ENCODE measurements around the gene TAAR8.
"Not testable (repeated sequence)": the region's sequence is repeated elsewhere in the genome, so short reads cannot be mapped to it uniquely, and the experiment has no call there.

Gene TAAR8, protein sequence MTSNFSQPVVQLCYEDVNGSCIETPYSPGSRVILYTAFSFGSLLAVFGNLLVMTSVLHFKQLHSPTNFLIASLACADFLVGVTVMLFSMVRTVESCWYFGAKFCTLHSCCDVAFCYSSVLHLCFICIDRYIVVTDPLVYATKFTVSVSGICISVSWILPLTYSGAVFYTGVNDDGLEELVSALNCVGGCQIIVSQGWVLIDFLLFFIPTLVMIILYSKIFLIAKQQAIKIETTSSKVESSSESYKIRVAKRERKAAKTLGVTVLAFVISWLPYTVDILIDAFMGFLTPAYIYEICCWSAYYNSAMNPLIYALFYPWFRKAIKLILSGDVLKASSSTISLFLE

GRCh38 chr6:132552372-132552771 lies at the start of gene TAAR8:
Gene TAAR8, plus strand, starts transcription at chr6:132552672. Its CDS starts 21 bp downstream, at chr6:132552693.
- DNase-seq = no peak

DNA sequence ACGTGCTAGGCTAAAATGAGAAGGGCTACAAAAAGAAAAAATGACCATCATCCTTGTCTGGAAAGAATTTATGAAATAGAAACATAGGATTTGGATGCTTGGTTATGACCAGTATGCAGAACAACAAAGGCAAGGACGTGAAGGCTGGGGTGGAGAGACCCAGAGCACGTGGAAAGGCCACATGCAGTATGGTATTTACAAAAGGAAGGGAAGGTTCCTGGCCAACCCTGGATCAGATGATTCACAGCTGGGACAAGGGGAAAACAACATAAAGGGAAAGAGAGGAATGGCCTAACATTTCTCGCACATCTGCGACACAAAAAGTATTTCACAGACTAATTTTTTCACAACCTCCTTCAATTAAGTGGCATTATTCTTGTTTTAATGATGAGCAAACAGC lies 47.7 kb upstream of the TAAR8 start:
- no peak for DNase-seq

- no peak for DNase-seq
Observed at GRCh38 chr6:132505158-132505557, 47.3 kb upstream of the TAAR8 start.

DNA sequence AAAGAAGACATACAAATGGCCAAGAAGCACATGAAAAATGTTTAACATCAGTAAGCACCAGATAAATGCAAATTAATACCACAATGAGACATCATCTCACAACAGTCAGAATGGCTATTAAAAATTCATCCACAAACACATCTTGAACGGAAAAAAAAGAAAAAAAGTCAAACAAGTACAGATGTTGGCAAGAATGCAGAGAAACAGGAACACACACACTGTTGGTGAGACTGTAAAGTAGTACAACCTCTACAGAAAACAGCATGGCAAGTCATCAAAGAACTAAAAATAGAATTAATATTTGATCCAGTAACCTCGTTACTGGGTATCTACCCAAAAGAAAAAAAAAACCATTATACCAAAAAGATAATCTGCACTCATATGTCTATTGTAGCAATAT lies 46.0 kb upstream of the TAAR8 start:
- DNase-seq = no peak

DNA sequence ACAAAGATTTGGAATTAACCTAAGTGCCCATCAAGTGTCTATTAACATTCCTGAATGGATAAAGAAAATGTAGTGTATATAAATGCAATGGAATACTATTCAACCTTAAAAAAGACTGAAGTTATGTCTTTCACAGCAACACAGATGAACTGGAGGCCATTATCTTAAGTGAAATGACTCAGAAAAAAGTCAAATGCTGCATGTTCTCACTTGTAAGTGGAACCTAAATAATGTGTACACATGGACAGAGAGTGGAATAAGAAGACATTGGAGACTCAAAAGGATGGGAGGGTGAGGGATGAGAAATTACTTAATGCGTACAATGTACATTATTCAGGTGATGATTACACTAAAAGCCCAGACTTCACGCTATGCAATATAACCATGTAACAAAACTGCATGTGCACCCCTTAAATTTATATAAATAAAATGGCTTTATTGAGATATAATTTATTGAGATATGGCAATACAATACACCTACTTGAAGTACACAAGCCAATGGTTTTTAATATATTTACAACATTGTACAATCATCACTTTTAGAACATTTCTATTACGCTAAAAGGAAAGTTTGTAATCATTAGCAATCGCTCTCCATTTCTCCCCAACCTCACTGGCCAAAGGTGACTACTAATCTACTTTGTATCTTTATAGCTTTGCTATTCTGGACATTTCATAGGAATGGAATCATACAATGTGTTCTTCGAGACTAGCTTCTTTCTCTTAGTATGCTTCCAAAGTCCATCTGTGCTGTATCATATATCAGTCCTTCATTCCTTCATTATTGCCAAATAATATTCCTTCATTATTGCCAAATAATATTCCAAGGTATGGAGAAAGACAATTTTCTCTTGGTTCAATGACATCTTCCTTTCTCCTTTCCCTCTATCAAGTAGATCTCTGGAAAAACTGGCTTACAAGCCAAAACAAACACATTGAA lies 45.3 kb upstream of the TAAR8 start:
- no peak for DNase-seq

DNA sequence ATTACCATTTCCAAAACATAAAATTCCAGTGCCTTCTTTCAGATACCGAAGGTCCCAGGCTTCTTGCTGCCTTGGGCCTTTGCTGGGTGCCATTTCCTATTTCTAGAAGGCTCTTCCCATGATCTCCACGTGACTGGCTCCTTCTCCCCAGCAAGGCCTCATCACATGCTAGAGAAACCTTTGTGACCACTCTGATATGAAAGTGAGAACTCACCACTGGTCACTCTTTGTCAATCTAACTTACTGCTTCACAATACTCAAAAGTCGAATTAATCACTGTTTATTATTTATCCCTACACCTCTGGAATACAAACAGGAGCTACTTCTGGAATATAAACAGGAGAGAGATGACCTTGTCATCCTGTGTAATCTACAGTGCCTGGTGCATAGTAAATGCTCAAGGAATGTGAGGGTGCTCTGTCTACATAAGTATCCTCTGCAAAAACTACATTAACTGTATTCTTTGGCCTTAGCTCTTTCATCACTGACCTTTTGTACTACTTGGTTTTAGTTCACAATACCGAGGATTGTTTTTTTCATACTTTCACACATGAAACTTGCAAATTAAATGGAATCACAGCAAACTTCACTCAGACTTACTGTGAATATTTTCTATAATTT lies 41.2 kb upstream of the TAAR8 start:
- no peak for DNase-seq

- DNase-seq = no peak
Observed at GRCh38 chr6:132511831-132512220, 40.6 kb upstream of the TAAR8 start.

DNA sequence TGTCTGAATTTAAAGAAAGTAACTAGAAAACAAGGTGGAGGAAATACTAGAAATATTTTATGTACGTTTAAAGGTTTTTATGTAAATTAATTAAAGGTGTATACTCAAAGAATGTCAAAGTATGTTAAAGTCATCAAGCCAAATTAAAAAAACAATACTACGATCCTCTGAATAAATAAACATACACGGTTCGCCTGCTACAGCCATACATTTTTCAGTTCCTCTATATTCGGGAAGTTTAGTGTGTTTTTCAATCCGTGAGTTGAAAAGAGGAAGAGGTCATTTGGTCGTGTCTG lies 40.2 kb upstream of the TAAR8 start:
- DNase-seq = no peak

DNA sequence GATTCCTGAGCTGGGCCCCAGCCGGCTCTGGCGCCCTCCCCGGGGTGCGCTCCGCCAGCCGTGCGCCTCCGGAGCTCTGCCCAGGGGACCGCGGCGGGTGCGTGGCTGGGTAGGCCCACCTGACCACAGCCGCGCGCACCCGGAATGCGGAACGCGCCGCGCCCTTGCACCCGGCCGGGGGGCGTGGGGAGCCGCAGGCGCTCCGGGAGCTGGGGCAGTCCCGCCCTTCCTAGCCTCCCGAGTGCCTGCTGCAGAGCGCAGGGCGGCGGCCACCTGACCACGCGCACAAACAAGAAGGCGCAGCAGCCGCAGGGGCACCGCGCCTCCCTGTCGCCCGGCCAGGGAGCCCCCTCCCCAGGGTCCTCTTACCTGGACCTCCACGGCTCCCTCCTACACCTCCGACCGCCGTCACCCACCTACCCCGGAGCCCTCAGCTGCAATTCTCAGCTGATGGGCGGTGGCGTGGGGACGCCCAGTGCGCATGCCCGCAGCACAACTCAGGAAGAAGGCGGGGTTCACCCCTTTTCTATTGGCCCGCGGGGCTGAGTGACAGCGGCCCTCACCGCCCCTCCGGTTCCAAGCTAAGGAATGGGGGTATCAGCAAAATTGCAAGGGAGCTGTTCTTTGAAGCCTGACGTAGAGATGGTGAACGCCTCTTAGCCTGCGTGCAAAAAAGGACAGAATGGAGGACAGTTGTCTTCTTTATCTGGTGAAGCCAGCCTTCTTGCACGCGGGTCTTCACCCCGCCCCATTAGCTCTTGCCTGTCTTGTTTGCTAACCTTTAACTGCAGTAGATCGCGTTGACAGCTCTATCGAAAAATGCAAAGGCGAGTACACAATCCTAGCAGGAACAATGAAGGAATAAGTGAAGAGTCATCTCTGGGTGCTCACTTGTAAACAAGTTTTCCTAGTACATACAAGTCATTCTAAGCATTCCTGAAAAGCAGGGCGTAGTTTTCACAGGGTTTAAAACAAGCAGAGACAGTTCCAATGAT lies 39.5 kb upstream of the TAAR8 start, which contains the start of gene STX7:
Gene STX7 (minus strand): TSS at position 479 of the 995 bp plus-strand sequence. CDS start 9,586 bp downstream, outside the sequence.
- DNase-seq = peak; percentile 79

- DNase-seq = no peak
Observed at GRCh38 chr6:132513831-132514545, 38.5 kb upstream of the TAAR8 start.

GRCh38 chr6:132515386-132515785 lies 37.1 kb upstream of the TAAR8 start:
- no peak for DNase-seq

GRCh38 chr6:132520953-132521352 lies 31.5 kb upstream of the TAAR8 start:
- DNase-seq = no peak

GRCh38 chr6:132524646-132525045 lies 27.8 kb upstream of the TAAR8 start:
- DNase-seq = no peak

- DNase-seq = no peak
Observed at GRCh38 chr6:132525866-132526265, 26.6 kb upstream of the TAAR8 start.

- no peak for DNase-seq
Observed at GRCh38 chr6:132526461-132526860, 26.0 kb upstream of the TAAR8 start.

- no peak for DNase-seq
Observed at GRCh38 chr6:132527791-132528190, 24.7 kb upstream of the TAAR8 start.

DNA sequence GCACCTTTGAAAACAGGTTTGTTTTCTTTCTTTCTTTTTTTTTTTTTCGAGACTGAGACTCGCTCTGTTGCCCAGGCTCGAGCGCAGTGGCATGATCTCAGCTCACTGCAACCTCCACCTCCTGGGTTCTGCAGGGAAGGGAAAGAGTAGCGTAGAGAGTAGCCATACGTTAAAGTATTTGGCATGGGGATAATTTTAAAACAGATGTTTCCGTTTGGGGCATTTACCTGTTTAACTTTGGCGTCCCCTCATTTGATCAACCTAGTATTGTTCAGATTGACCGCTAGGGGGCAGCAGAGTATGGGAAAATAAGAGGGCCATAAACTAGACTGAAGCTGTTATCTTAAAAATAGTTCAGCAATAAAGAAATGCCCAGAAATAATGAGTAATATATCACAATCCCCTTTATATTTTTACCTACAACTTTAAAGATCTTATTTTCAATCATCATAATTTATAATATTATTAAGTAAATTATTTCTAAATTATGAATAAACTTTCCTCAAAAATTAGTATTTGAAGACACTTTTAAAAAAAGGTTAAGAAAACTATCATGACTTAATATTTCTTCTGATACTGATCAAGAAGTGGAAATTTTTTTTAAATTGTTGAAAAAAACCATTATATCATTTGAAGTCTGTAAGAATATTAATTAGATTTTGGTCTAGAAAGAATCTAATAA lies 22.0 kb upstream of the TAAR8 start:
- DNase-seq = no peak

DNA sequence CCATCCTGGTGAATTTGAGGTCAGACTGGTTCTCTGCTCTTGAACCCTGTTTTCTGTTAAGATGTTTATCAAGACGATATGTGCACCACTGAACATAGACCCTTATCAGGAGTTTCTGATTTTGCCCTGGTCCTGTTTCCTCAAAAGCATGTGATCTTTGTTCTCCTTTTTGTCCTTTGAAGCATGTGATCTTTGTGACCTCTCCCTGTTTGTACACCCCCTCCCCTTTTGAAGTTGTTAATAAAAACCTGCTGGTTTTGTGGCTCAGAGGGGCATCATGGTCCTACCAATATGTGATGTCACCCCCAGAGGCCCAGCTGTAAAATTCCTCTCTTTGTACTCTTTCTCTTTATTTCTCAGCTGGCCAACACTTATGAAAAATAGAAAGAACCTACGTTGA lies 17.9 kb upstream of the TAAR8 start:
- not testable (repeated sequence) for DNase-seq

GRCh38 chr6:132537145-132537544 lies 15.3 kb upstream of the TAAR8 start:
- no peak for DNase-seq

GRCh38 chr6:132537977-132538376 lies 14.5 kb upstream of the TAAR8 start, which contains the start of gene TAAR9:
Gene TAAR9, plus strand, starts transcription at chr6:132538277. Its CDS starts 13 bp downstream, at chr6:132538290.
- no peak for DNase-seq

DNA sequence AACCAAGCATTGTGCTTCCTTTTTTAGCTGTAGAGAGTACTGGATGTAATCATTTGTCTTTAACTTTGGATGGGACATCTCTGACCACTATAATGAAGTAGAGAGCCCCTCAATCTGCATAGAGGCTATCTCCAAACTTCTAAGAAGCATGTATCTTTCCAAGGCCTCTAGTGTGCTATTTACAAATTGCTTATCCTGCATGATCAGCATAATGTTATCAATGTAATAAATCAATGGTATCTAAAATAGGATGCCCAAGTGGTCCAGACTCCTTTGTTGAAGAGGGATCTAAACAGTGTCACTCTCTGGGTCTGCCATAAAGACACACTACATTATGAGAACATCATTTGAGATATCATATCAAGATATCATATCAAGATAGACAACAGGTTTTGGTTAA lies 7.6 kb upstream of the TAAR8 start:
- DNase-seq = no peak
